ENCODE data around the gene MYOF. TPM values are rescaled to one million over a fixed set of nuclear protein-coding genes. Genes with fewer than 3 reads are reported as not detected.
"Not testable (repeated sequence)": the region's sequence is repeated elsewhere in the genome, so short reads cannot be mapped to it uniquely, and the experiment has no call there.

MYOF gene
- total RNA-seq, 2 experiments from 2014 or later: 22.1 to 22.8 TPM

- Mint-ChIP-seq H3K27me3 (no peaks in the 10 kb centered on the region), H3K4me1 (peaks cover 4% of the 10 kb centered on the region), H3K4me3 (no peak overlapping the region), H3K27ac (no peak overlapping the region), H3K9me3 (no peaks in the 10 kb centered on the region), H3K36me3 (peaks cover 3% of the 10 kb centered on the region)
- no peak for DNase-seq
Measured at GRCh38 chr10:93436591-93437085, 45.5 kb downstream of the MYOF start.

GRCh38 chr10:93435621-93436397, 46.3 kb downstream of the MYOF start:
- no peak overlapping the region for H3K4me3 Mint-ChIP-seq
- H3K9me3 Mint-ChIP-seq: no peaks in the 10 kb centered on the region
- peaks cover 4% of the 10 kb centered on the region for H3K4me1 Mint-ChIP-seq

GRCh38 chr10:93434991-93435491, 47.1 kb downstream of the MYOF start:
- DNase-seq: no peak
- H3K4me1 Mint-ChIP-seq: peaks cover 4% of the 10 kb centered on the region
- H3K9me3 Mint-ChIP-seq: no peaks in the 10 kb centered on the region
- no peak overlapping the region for H3K27ac Mint-ChIP-seq
- no peaks in the 10 kb centered on the region for H3K27me3 Mint-ChIP-seq
- peaks cover 5% of the 10 kb centered on the region for H3K36me3 Mint-ChIP-seq
- H3K4me3 Mint-ChIP-seq: no peak overlapping the region

More at GRCh38 chr10:93435621-93436397, 46.3 kb downstream of the MYOF start:
- Mint-ChIP-seq H3K36me3 (peaks cover 5% of the 10 kb centered on the region), H3K27me3 (no peaks in the 10 kb centered on the region), H3K27ac (no peak overlapping the region)
- no peak for DNase-seq

GRCh38 chr10:93431361-93431760, 50.8 kb downstream of the MYOF start:
- H3K4me1 Mint-ChIP-seq: peaks cover 7% of the 10 kb centered on the region
- H3K9me3 Mint-ChIP-seq: peaks cover 2% of the 10 kb centered on the region
- peaks cover 10% of the 10 kb centered on the region for H3K36me3 Mint-ChIP-seq
- no peak overlapping the region for H3K4me3 Mint-ChIP-seq
- no peaks in the 10 kb centered on the region for H3K27me3 Mint-ChIP-seq
- no peak for DNase-seq
- no peak overlapping the region for H3K27ac Mint-ChIP-seq

GRCh38 chr10:93425861-93426260, 56.3 kb downstream of the MYOF start:
- Mint-ChIP-seq H3K4me3 (no peak overlapping the region), H3K4me1 (peaks cover 5% of the 10 kb centered on the region), H3K36me3 (peaks cover 12% of the 10 kb centered on the region), H3K27me3 (no peaks in the 10 kb centered on the region), H3K9me3 (peaks cover 2% of the 10 kb centered on the region), H3K27ac (no peak overlapping the region)
- DNase-seq: no peak

GRCh38 chr10:93422118-93422517, 60.0 kb downstream of the MYOF start:
- no peak for DNase-seq
- Mint-ChIP-seq H3K4me1 (no peaks in the 10 kb centered on the region), H3K4me3 (no peak overlapping the region), H3K36me3 (peaks cover 4% of the 10 kb centered on the region), H3K9me3 (no peaks in the 10 kb centered on the region), H3K27me3 (no peaks in the 10 kb centered on the region), H3K27ac (no peak overlapping the region)

- Mint-ChIP-seq H3K36me3 (peaks cover 4% of the 10 kb centered on the region), H3K4me3 (no peak overlapping the region), H3K27ac (no peak overlapping the region), H3K27me3 (no peaks in the 10 kb centered on the region), H3K9me3 (no peaks in the 10 kb centered on the region), H3K4me1 (no peaks in the 10 kb centered on the region)
- no peak for DNase-seq
Measured at GRCh38 chr10:93420944-93421825, 60.9 kb downstream of the MYOF start.

GRCh38 chr10:93420091-93420490, 62.0 kb downstream of the MYOF start:
- Mint-ChIP-seq H3K27ac (no peak overlapping the region), H3K36me3 (peaks cover 10% of the 10 kb centered on the region), H3K4me3 (no peak overlapping the region), H3K4me1 (peaks cover 7% of the 10 kb centered on the region), H3K9me3 (no peaks in the 10 kb centered on the region), H3K27me3 (no peaks in the 10 kb centered on the region)
- no peak for DNase-seq

GRCh38 chr10:93419016-93419415, 63.1 kb downstream of the MYOF start:
- not testable (repeated sequence) for H3K27ac Mint-ChIP-seq, DNase-seq, H3K27me3 Mint-ChIP-seq, H3K9me3 Mint-ChIP-seq, H3K4me3 Mint-ChIP-seq
- Mint-ChIP-seq H3K4me1 (peaks cover 11% of the 10 kb centered on the region), H3K36me3 (peaks cover 10% of the 10 kb centered on the region)

GRCh38 chr10:93417921-93418320, 64.2 kb downstream of the MYOF start:
- Mint-ChIP-seq H3K36me3 (peaks cover 17% of the 10 kb centered on the region), H3K4me1 (peaks cover 19% of the 10 kb centered on the region), H3K27me3 (no peaks in the 10 kb centered on the region), H3K27ac (no peak overlapping the region), H3K9me3 (peaks cover 1% of the 10 kb centered on the region), H3K4me3 (no peak overlapping the region)
- DNase-seq: no peak

GRCh38 chr10:93417266-93417665, 64.9 kb downstream of the MYOF start:
- DNase-seq: no peak
- Mint-ChIP-seq H3K9me3 (peaks cover 1% of the 10 kb centered on the region), H3K27ac (no peak overlapping the region), H3K27me3 (no peaks in the 10 kb centered on the region), H3K36me3 (peaks cover 19% of the 10 kb centered on the region), H3K4me3 (no peak overlapping the region), H3K4me1 (peaks cover 23% of the 10 kb centered on the region)

GRCh38 chr10:93416824-93417223, 65.3 kb downstream of the MYOF start:
- Mint-ChIP-seq H3K36me3 (peaks cover 20% of the 10 kb centered on the region), H3K9me3 (peaks cover 1% of the 10 kb centered on the region), H3K4me1 (peaks cover 26% of the 10 kb centered on the region), H3K4me3 (no peak overlapping the region), H3K27me3 (no peaks in the 10 kb centered on the region), H3K27ac (no peak overlapping the region)
- no peak for DNase-seq

GRCh38 chr10:93415693-93416092, 66.4 kb downstream of the MYOF start:
- H3K27me3 Mint-ChIP-seq: no peaks in the 10 kb centered on the region
- H3K36me3 Mint-ChIP-seq: peaks cover 26% of the 10 kb centered on the region
- no peak for DNase-seq
- H3K4me1 Mint-ChIP-seq: peaks cover 35% of the 10 kb centered on the region
- H3K9me3 Mint-ChIP-seq: peaks cover 1% of the 10 kb centered on the region
- H3K27ac Mint-ChIP-seq: no peak overlapping the region
- H3K4me3 Mint-ChIP-seq: no peak overlapping the region

GRCh38 chr10:93413252-93413689, 68.9 kb downstream of the MYOF start:
- Mint-ChIP-seq H3K27ac (peak overlapping the region; percentile 54), H3K27me3 (no peaks in the 10 kb centered on the region), H3K4me1 (peaks cover 41% of the 10 kb centered on the region), H3K9me3 (peaks cover 1% of the 10 kb centered on the region), H3K4me3 (no peak overlapping the region), H3K36me3 (peaks cover 31% of the 10 kb centered on the region)
- peak; percentile 13 for DNase-seq

GRCh38 chr10:93412801-93413200, 69.3 kb downstream of the MYOF start:
- Mint-ChIP-seq H3K27ac (peak overlapping the region; percentile 50), H3K27me3 (no peaks in the 10 kb centered on the region), H3K4me1 (peaks cover 41% of the 10 kb centered on the region), H3K4me3 (no peak overlapping the region), H3K36me3 (peaks cover 31% of the 10 kb centered on the region), H3K9me3 (peaks cover 1% of the 10 kb centered on the region)
- DNase-seq: no peak

All from activated naive CD8-positive, alpha-beta T cell treated with anti-CD3 and anti-CD28 coated beads for 36 hours (primary cell).